GM23248 (cell line): ENCODE data around the gene STARD8. TPM values are rescaled to one million over a fixed set of nuclear protein-coding genes. Genes with fewer than 3 reads are reported as not detected.
"Not testable (repeated sequence)": the region's sequence is repeated elsewhere in the genome, so short reads cannot be mapped to it uniquely, and the experiment has no call there.

Experiments used
- DNase-seq: peaks from one replicate; pipeline ENCODE4 v3.0.0-alpha.2; 2015
- H2AFZ ChIP-seq: fragments of 200-600 bp; sonication (generic); 2 replicates; pipeline ENCODE4 v1.6.1; 2016; ENCODE audit warnings: antibody characterized with exemption
- H3F3A ChIP-seq: fragments of 200-600 bp; sonication (generic); 2 replicates; pipeline ENCODE4 v1.6.1; 2016; ENCODE audit warnings: mild to moderate bottlenecking, antibody characterized with exemption, mixed run types; ENCODE audit not compliant: insufficient read depth
- H3K27ac ChIP-seq: fragments of 200-600 bp; sonication (generic); 2 replicates; pipeline ENCODE4 v1.5.1; 2016; ENCODE audit warnings: mild to moderate bottlenecking
- H3K27me3 ChIP-seq: fragments of 200-600 bp; sonication (generic); replicated peaks from 2 replicates; pipeline ENCODE4 v1.6.1; 2016; ENCODE audit warnings: mild to moderate bottlenecking; ENCODE audit not compliant: insufficient read depth
- H3K36me3 ChIP-seq: fragments of 200-600 bp; sonication (generic); 2 replicates; pipeline ENCODE4 v1.6.1; 2016; ENCODE audit warnings: low read depth, mild to moderate bottlenecking
- H3K4me1 ChIP-seq: fragments of 200-600 bp; sonication (generic); 2 replicates; pipeline ENCODE4 v1.6.1; 2016; ENCODE audit warnings: mild to moderate bottlenecking; ENCODE audit not compliant: insufficient read depth
- H3K4me2 ChIP-seq: fragments of 200-600 bp; sonication (generic); one replicate; pipeline ENCODE4 v1.6.1; 2016; ENCODE audit warnings: mild to moderate bottlenecking; ENCODE audit not compliant: unreplicated experiment
- H3K4me3 ChIP-seq: fragments of 200-600 bp; sonication (generic); 2 replicates; pipeline ENCODE4 v1.5.1; 2016; ENCODE audit warnings: mild to moderate bottlenecking
- H3K79me2 ChIP-seq: fragments of 200-600 bp; sonication (generic); 2 replicates; pipeline ENCODE4 v1.6.1; 2016; ENCODE audit warnings: mild to moderate bottlenecking; ENCODE audit not compliant: insufficient read depth
- H3K9ac ChIP-seq: fragments of 200-600 bp; sonication (generic); 2 replicates; pipeline ENCODE4 v1.6.1; 2016; ENCODE audit warnings: mild to moderate bottlenecking
- H3K9me2 ChIP-seq: fragments of 200-600 bp; sonication (generic); 2 replicates; pipeline ENCODE4 v1.6.1; 2016; ENCODE audit warnings: mixed run types, mild to moderate bottlenecking, moderate library complexity; ENCODE audit not compliant: insufficient read depth
- H3K9me3 ChIP-seq: fragments of 200-600 bp; sonication (generic); one replicate; pipeline ENCODE4 v1.6.1; 2017; ENCODE audit warnings: low read depth
- H4K20me1 ChIP-seq: fragments of 200-600 bp; sonication (generic); 2 replicates; pipeline ENCODE4 v1.6.0; 2016; ENCODE audit not compliant: insufficient read depth
- EZH2 ChIP-seq: fragments of 200-600 bp; sonication (generic); IDR thresholded peaks from 2 replicates; pipeline ENCODE4 v1.6.1; 2018; ENCODE audit warnings: antibody characterized with exemption, mild to moderate bottlenecking; ENCODE audit not compliant: insufficient read depth, poor library complexity, severe bottlenecking
- EZH2phosphoT487 ChIP-seq: fragments of 200-600 bp; sonication (generic); IDR thresholded peaks from 2 replicates; pipeline ENCODE4 v1.6.1; 2018; ENCODE audit warnings: antibody characterized with exemption, moderate library complexity, mild to moderate bottlenecking, low read depth; ENCODE audit not compliant: insufficient read depth
- WGBS, 2 experiments: methylation state at CpG; one replicate each; pipeline ENCODE4 v1.1.6; 2015 to 2017; ENCODE audit warnings: low lambda C conversion rate in 2 of 2, low coverage in 1 of 2; ENCODE audit errors: missing lambda C conversion rate in 2 of 2; 5-methylcytosine and 5-hydroxymethylcytosine counted together
- in situ Hi-C: fragments of 300-500 bp; cut with MboI; formaldehyde crosslinking; loops from 2 replicates; pipeline ENCODE4 v1.15.0; 2020
- polyA plus RNA-seq: library from polyadenylated mRNA; unstranded; fragments of >200 nt; fragmentation: Nextera tagmentation; extraction: Ambion mirVana; gene quantifications from 2 replicates; pipeline ENCODE4 v1.2.1, GENCODE V29; 2016
- total RNA-seq: library from RNA; depleted of rRNA; stranded (reverse); fragments of >200 nt; shearing (Covaris generic); gene quantifications from 2 replicates; pipeline ENCODE4 v1.2.3, GENCODE V29; 2014

The STARD8 gene
- total and polyA plus RNA-seq, 2 experiments from 2014 or later = 0.69 to 2.4 TPM

DNA sequence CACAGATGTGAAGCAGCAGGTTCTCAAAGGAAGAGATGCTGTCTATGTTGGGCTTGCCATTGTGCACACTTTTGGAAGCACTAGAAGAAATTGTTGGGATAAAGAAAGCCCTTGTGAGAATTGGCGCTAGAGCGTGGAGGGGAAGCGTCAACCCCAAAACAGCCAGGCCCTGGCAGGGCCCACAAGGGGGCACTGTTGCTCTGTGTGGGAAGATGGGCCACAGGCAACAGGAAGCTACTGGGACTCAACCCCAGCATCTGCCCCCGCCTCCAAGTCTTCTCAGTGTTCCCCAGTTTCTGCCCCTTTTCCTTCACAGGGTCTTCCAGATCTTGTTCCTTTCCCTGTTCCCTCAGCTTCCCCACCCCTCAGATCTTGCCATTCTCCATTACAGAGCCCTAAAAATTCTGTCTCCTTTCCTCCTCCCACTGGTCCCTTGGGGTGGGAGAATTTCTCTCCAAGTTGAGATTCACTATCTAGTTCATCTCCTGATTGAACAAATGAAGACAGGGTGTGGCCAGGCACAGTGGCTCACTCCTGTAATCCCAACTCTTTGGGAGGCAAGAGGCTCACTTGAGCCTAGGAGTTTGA lies 85.5 kb downstream of the STARD8 start:
- H3K36me3 ChIP-seq = no peaks in the 10 kb centered on the region
- H3K79me2 ChIP-seq = no peaks in the 10 kb centered on the region
- no peaks in the 10 kb centered on the region for H3K27me3 ChIP-seq
- DNase-seq = peak; percentile 64
- no peak overlapping the region for H2AFZ ChIP-seq
- no peak overlapping the region for H3K27ac ChIP-seq
- H3F3A ChIP-seq = no peaks in the 10 kb centered on the region
- no peaks in the 10 kb centered on the region for H3K4me1 ChIP-seq
- H3K9me2 ChIP-seq = no peaks in the 10 kb centered on the region
- WGBS, 2 experiments = 0% methylated on average over 4 of the region's 4 CpGs; no CpG with 5 or more reads in 1 of the 2 experiments
- no peaks in the 10 kb centered on the region for H4K20me1 ChIP-seq
- H3K9ac ChIP-seq = no peak overlapping the region
- TF ChIP-seq EZH2phosphoT487 (no peak), EZH2 (no peak)
- no peak overlapping the region for H3K4me2 ChIP-seq
- in situ Hi-C loops = no loop called here
- no peaks in the 10 kb centered on the region for H3K9me3 ChIP-seq
- H3K4me3 ChIP-seq = no peak overlapping the region

- H3K9ac ChIP-seq = no peak overlapping the region
- no peak overlapping the region for H2AFZ ChIP-seq
- H3K9me3 ChIP-seq = no peaks in the 10 kb centered on the region
- DNase-seq = no peak
- no peak overlapping the region for H3K4me3 ChIP-seq
- no peaks in the 10 kb centered on the region for H3K4me1 ChIP-seq
- no peaks in the 10 kb centered on the region for H3K9me2 ChIP-seq
- no peak overlapping the region for H3K4me2 ChIP-seq
- in situ Hi-C loops = no loop called here
- no peak overlapping the region for H3K27ac ChIP-seq
- no peaks in the 10 kb centered on the region for H3K36me3 ChIP-seq
- no peaks in the 10 kb centered on the region for H3F3A ChIP-seq
- WGBS, 2 experiments = 11 to 17% methylated on average over 1 of the region's 1 CpG
- no peak for TF ChIP-seq EZH2
- no peak for TF ChIP-seq EZH2phosphoT487
- no peaks in the 10 kb centered on the region for H3K27me3 ChIP-seq
- H4K20me1 ChIP-seq = no peaks in the 10 kb centered on the region
- no peaks in the 10 kb centered on the region for H3K79me2 ChIP-seq
Observed at GRCh38 chrX:68735266-68735665, 87.8 kb downstream of the STARD8 start.

- H3K4me1 ChIP-seq, H3K27ac ChIP-seq, H3K4me3 ChIP-seq, H3K79me2 ChIP-seq, DNase-seq, H3F3A ChIP-seq, H4K20me1 ChIP-seq, in situ Hi-C loops, H3K9me3 ChIP-seq, H3K36me3 ChIP-seq, H3K4me2 ChIP-seq, H2AFZ ChIP-seq, H3K27me3 ChIP-seq, H3K9ac ChIP-seq, H3K9me2 ChIP-seq: not testable (repeated sequence)
- 49 to 70% methylated on average over 2 to 3 of the region's 3 CpGs for WGBS, 2 experiments
Observed at GRCh38 chrX:68741864-68742263, 94.4 kb downstream of the STARD8 start.

GRCh38 chrX:68743754-68744153 lies 96.3 kb downstream of the STARD8 start:
- Histone ChIP-seq H3K36me3 (no peaks in the 10 kb centered on the region), H3K79me2 (no peaks in the 10 kb centered on the region), H3K4me2 (no peak overlapping the region), H3K9me2 (no peaks in the 10 kb centered on the region), H2AFZ (no peak overlapping the region), H3K4me1 (no peaks in the 10 kb centered on the region), H3K9me3 (no peaks in the 10 kb centered on the region), H3K27me3 (no peaks in the 10 kb centered on the region), H3K27ac (no peak overlapping the region), H4K20me1 (no peaks in the 10 kb centered on the region), H3K4me3 (no peak overlapping the region), H3F3A (no peaks in the 10 kb centered on the region), H3K9ac (no peak overlapping the region)
- in situ Hi-C loops = no loop called here
- TF ChIP-seq EZH2phosphoT487 = no peak
- TF ChIP-seq EZH2 = no peak
- 40 to 76% methylated on average over 1 of the region's 1 CpG for WGBS, 2 experiments
- DNase-seq = no peak

DNA sequence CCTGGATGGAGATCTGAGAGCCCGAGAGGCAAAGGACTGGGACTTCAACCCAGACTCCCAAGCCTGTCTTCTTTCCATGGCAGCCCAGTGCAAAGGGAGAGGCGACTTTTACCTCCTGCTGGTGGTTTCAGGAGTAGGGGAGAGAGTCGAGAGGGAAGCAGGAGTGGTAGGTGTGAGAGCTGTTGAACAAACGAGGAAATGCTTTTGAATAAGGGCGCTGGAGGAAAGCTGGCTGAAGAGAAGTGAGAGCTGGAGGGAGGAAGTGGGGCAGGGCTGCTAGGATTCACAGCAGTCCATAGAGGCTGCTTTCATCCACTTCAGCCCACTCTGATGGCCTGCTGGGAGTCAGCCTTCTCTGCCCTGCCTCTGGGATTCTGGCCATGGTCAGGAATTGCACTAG lies 99.5 kb downstream of the STARD8 start:
- no peak overlapping the region for H3K4me3 ChIP-seq
- no peaks in the 10 kb centered on the region for H4K20me1 ChIP-seq
- H3K4me2 ChIP-seq = no peak overlapping the region
- no peaks in the 10 kb centered on the region for H3K9me3 ChIP-seq
- no peak overlapping the region for H3K27ac ChIP-seq
- no peak for DNase-seq
- no peaks in the 10 kb centered on the region for H3K9me2 ChIP-seq
- H3F3A ChIP-seq = no peaks in the 10 kb centered on the region
- no peak overlapping the region for H2AFZ ChIP-seq
- no peaks in the 10 kb centered on the region for H3K36me3 ChIP-seq
- H3K27me3 ChIP-seq = no peaks in the 10 kb centered on the region
- no peaks in the 10 kb centered on the region for H3K4me1 ChIP-seq
- no peaks in the 10 kb centered on the region for H3K79me2 ChIP-seq
- in situ Hi-C loops = no loop called here
- H3K9ac ChIP-seq = no peak overlapping the region
- TF ChIP-seq EZH2phosphoT487 (no peak), EZH2 (no peak)
- WGBS, 2 experiments = 15 to 22% methylated on average over 5 of the region's 5 CpGs
